GM12878 (cell line): Measurements from ENCODE around the gene TRIP12. TPM values are rescaled to one million over a fixed set of nuclear protein-coding genes. Genes with fewer than 3 reads are reported as not detected.

Experiments
- BMI1 ChIP-seq: fragments of 450-650 bp; IDR thresholded peaks from 2 replicates; pipeline ENCODE4 v1.6.1; 2016; ENCODE audit warnings: mild to moderate bottlenecking, moderate library complexity, borderline replicate concordance
- CBX3 ChIP-seq: fragments of 200-600 bp; sonication (generic); IDR thresholded peaks from 2 replicates; pipeline ENCODE4 v1.6.1; 2016; ENCODE audit warnings: low read depth, borderline replicate concordance
- EP300 ChIP-seq, 2 experiments: fragments of 150-350 bp in 1 of 2; IDR thresholded peaks; 2 replicates each; pipeline ENCODE4 v1.6.1; 2011 to 2012; ENCODE audit warnings: low read depth in 2 of 2, low read length in 2 of 2, borderline replicate concordance in 1 of 2, improper control_type of control experiment in 1 of 2, inconsistent platforms in 1 of 2; ENCODE audit not compliant: control insufficient read depth in 1 of 2
- HDAC6 ChIP-seq: fragments of 200-600 bp; sonication (generic); IDR thresholded peaks from one replicate; pipeline ENCODE4 v1.8.0; 2017; ENCODE audit warnings: antibody characterized with exemption; ENCODE audit not compliant: unreplicated experiment
- MTA2 ChIP-seq: fragments of 450-650 bp; IDR thresholded peaks from 2 replicates; pipeline ENCODE4 v1.6.1; 2016; ENCODE audit warnings: low read depth, mild to moderate bottlenecking, moderate library complexity
- NBN ChIP-seq: fragments of 450-650 bp; IDR thresholded peaks from 2 replicates; pipeline ENCODE4 v1.6.1; 2016
- RB1 ChIP-seq: fragments of 450-650 bp; formaldehyde crosslinking; IDR thresholded peaks from 2 replicates; pipeline ENCODE4 v1.6.1; 2017; ENCODE audit warnings: mild to moderate bottlenecking, borderline replicate concordance
- TBL1XR1 ChIP-seq: IDR thresholded peaks from 2 replicates; pipeline ENCODE4 v1.6.1; 2012; ENCODE audit warnings: low read depth, low read length, improper control_type of control experiment
- TCF3 ChIP-seq: IDR thresholded peaks from 2 replicates; pipeline ENCODE4 v1.6.1; 2012; ENCODE audit warnings: low read depth, mild to moderate bottlenecking, low read length, borderline replicate concordance; ENCODE audit not compliant: insufficient read depth
- polyA plus RNA-seq, 11 experiments: library from polyadenylated mRNA; depleted of rRNA in 4 of 11; unstranded in 6 of 11; stranded (reverse) in 5 of 11; fragments of >200 nt; fragmentation: Nextera tagmentation in 4 of 11; fragmentation: Illumina TruSeq in 1 of 11; extraction: Ambion mirVana in 4 of 11; extraction: Trizol in 1 of 11; gene quantifications; 1 replicate in 1 of 11; 2 replicates in 10 of 11; pipeline versions ENCODE4 v1.2.1 to v1.2.3, GENCODE V29; 2011 to 2016; ENCODE audit warnings: inconsistent platforms in 2 of 11, missing spikeins in 2 of 11, low read depth in 1 of 11
- total RNA-seq, 4 experiments: library from RNA; depleted of rRNA in 3 of 4; stranded (reverse); fragments of >200 nt in 3 of 4; fragmentation: Illumina TruSeq in 1 of 4; extraction: Trizol in 1 of 4; gene quantifications; 2 replicates each; pipeline versions ENCODE4 v1.2.1 to v1.2.3, GENCODE V29; 2013 to 2021
- TF ChIP-seq, protein P1 (sequence below): fragments of 450-650 bp; formaldehyde crosslinking; IDR thresholded peaks from 2 replicates; pipeline ENCODE4 v1.4.0; 2022; ENCODE audit warnings: mild to moderate bottlenecking, moderate library complexity

Gene TRIP12
- total and polyA plus RNA-seq, 10 of the 15 experiments (the other 5 are each of a cell fraction or from before 2014, with no cell fraction given): 23.1 to 207 (median 97.0) TPM

DNA sequence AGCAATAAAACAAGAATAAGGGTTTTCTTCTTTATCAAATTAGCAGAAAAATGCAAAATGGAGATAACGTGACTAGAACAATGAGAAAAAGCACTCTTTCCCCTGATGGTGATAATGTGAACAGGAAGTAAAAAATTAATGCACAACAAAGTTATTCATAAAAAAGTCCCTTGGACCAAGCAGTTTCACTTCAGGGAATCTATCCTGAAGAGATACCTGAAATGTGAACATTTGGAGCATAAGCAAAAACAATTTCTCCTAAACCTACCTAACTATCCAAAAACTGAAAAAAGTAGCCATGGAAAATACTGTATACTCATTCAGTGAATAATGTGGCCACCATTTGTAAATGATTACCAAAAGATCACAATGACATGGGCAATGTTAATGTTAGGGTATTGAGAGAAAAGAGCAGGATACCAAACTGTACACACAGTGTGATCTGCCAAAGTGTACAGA, 48.7 kb downstream of the TRIP12 start (continued):
- TF ChIP-seq, protein P1, sequence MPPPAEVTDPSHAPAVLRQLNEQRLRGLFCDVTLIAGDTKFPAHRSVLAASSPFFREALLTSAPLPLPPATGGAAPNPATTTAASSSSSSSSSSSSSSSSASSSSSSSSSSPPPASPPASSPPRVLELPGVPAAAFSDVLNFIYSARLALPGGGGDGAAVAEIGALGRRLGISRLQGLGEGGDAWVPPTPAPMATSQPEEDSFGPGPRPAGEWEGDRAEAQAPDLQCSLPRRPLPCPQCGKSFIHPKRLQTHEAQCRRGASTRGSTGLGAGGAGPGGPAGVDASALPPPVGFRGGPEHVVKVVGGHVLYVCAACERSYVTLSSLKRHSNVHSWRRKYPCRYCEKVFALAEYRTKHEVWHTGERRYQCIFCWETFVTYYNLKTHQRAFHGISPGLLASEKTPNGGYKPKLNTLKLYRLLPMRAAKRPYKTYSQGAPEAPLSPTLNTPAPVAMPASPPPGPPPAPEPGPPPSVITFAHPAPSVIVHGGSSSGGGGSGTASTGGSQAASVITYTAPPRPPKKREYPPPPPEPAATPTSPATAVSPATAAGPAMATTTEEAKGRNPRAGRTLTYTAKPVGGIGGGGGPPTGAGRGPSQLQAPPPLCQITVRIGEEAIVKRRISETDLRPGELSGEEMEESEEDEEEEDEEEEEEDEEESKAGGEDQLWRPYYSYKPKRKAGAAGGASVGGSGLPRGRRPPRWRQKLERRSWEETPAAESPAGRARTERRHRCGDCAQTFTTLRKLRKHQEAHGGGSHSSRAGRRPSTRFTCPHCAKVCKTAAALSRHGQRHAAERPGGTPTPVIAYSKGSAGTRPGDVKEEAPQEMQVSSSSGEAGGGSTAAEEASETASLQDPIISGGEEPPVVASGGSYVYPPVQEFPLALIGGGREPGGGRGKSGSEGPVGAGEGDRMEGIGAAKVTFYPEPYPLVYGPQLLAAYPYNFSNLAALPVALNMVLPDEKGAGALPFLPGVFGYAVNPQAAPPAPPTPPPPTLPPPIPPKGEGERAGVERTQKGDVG (CRISPR knock-in tag): no peak
- TF ChIP-seq TBL1XR1 (no peak), RB1 (no peak; the same call in 1 of the 2 replicates), BMI1 (peak; percentile 55; the same call in 1 of the 2 replicates), HDAC6 (no peak), TCF3 (no peak), MTA2 (peak; percentile 70), CBX3 (no peak), NBN (peak; percentile 70), EP300 (IDR thresholded peaks at IDR 0.05; ENCODE audit: borderline replicate concordance in 1 of 2, control insufficient read depth in 1 of 2, low read depth in 2 of 2, low read length in 2 of 2) (no peak)
